Smooth muscle cell (in vitro differentiated cells): Measurements from ENCODE around the gene PARP1. TPM values are rescaled to one million over a fixed set of nuclear protein-coding genes. Genes with fewer than 3 reads are reported as not detected.

ENCODE experiments used
- DNase-seq: peaks from one replicate; lab custom pipeline; 2025; ENCODE audit not compliant: unreplicated experiment; lab: John Stamatoyannopoulos, UW
- H2AFZ ChIP-seq: fragments of 200-600 bp; sonication (generic); 2 replicates; pipeline ENCODE4 v1.6.0; 2016; ENCODE audit warnings: antibody characterized with exemption, low read depth, mild to moderate bottlenecking
- H3F3A ChIP-seq: fragments of 200-600 bp; sonication (generic); 2 replicates; pipeline ENCODE4 v1.6.0; 2017; ENCODE audit warnings: antibody characterized with exemption, low read depth
- H3K27ac ChIP-seq: fragments of 200-600 bp; sonication (generic); 2 replicates; pipeline ENCODE4 v1.5.1; 2016; ENCODE audit warnings: low read depth, mild to moderate bottlenecking
- H3K27me3 ChIP-seq: fragments of 200-600 bp; sonication (generic); 2 replicates; pipeline ENCODE4 v1.6.1; 2016; ENCODE audit warnings: low read depth, mild to moderate bottlenecking
- H3K36me3 ChIP-seq: fragments of 200-600 bp; sonication (generic); 2 replicates; pipeline ENCODE4 v1.5.1; 2016; ENCODE audit warnings: low read depth
- H3K4me1 ChIP-seq: fragments of 200-600 bp; sonication (generic); 2 replicates; pipeline ENCODE4 v1.5.1; 2016; ENCODE audit warnings: low read depth
- H3K4me2 ChIP-seq: fragments of 200-600 bp; sonication (generic); 2 replicates; pipeline ENCODE4 v1.6.0; 2016; ENCODE audit warnings: mild to moderate bottlenecking
- H3K4me3 ChIP-seq: fragments of 200-600 bp; sonication (generic); 2 replicates; pipeline ENCODE4 v1.5.1; 2016; ENCODE audit warnings: mild to moderate bottlenecking
- H3K79me2 ChIP-seq: fragments of 200-600 bp; sonication (generic); 2 replicates; pipeline ENCODE4 v1.6.0; 2016; ENCODE audit warnings: low read depth, mild to moderate bottlenecking
- H3K9ac ChIP-seq: fragments of 200-600 bp; sonication (generic); 2 replicates; pipeline ENCODE4 v1.6.0; 2016; ENCODE audit warnings: low read depth
- H3K9me3 ChIP-seq: fragments of 200-600 bp; sonication (generic); replicated peaks from 2 replicates; pipeline ENCODE4 v1.5.1; 2016; ENCODE audit warnings: low read depth
- H4K20me1 ChIP-seq: fragments of 200-600 bp; sonication (generic); 2 replicates; pipeline ENCODE4 v1.6.0; 2016; ENCODE audit warnings: low read depth
- CTCF ChIP-seq: fragments of 200-600 bp; sonication (generic); IDR thresholded peaks from 2 replicates; pipeline ENCODE4 v1.5.1; 2017; ENCODE audit warnings: borderline replicate concordance, mild to moderate bottlenecking, antibody characterized with exemption; ENCODE audit not compliant: insufficient read depth, poor library complexity, severe bottlenecking
- WGBS: methylation state at CpG from one replicate; pipeline ENCODE4 v1.1.7; 2016; ENCODE audit warnings: low lambda C conversion rate; 5-methylcytosine and 5-hydroxymethylcytosine counted together
- polyA plus RNA-seq: library from polyadenylated mRNA; unstranded; fragments of >200 nt; fragmentation: Nextera tagmentation; extraction: Ambion mirVana; gene quantifications from 2 replicates; pipeline ENCODE4 v1.2.1, GENCODE V29; 2016
- total RNA-seq: library from RNA; depleted of rRNA; stranded (reverse); fragments of >200 nt; gene quantifications from 2 replicates; pipeline ENCODE4 v1.2.3, GENCODE V29; 2014

The PARP1 gene
- total and polyA plus RNA-seq, 2 experiments from 2014 or later, result 27.4 to 38.5 TPM

- Histone ChIP-seq H3K27me3 (no peaks in the 10 kb centered on the region), H3K79me2 (no peaks in the 10 kb centered on the region), H3K4me2 (no peak overlapping the region), H3K4me3 (no peak overlapping the region), H2AFZ (no peak overlapping the region), H3F3A (no peaks in the 10 kb centered on the region), H3K27ac (no peak overlapping the region), H3K9ac (no peak overlapping the region), H3K4me1 (peaks cover 6% of the 10 kb centered on the region), H4K20me1 (no peaks in the 10 kb centered on the region), H3K9me3 (no peaks in the 10 kb centered on the region), H3K36me3 (no peaks in the 10 kb centered on the region)
- TF ChIP-seq CTCF, result peak; percentile 32
- 59% methylated on average over 8 of the region's 8 CpGs for WGBS
- DNase-seq, result no peak
These were observed 16.5 kb upstream of the PARP1 start for GRCh38 chr1:226424221-226425003.

- no peak overlapping the region for H3K4me2 ChIP-seq
- no peak overlapping the region for H3K4me3 ChIP-seq
- no peaks in the 10 kb centered on the region for H3K79me2 ChIP-seq
- no peak for TF ChIP-seq CTCF
- H3K9me3 ChIP-seq, result no peaks in the 10 kb centered on the region
- H3K4me1 ChIP-seq, result peaks cover 6% of the 10 kb centered on the region
- H3K36me3 ChIP-seq, result no peaks in the 10 kb centered on the region
- no peak overlapping the region for H3K9ac ChIP-seq
- H3K27ac ChIP-seq, result no peak overlapping the region
- no peaks in the 10 kb centered on the region for H3F3A ChIP-seq
- WGBS, result 91% methylated on average over 6 of the region's 6 CpGs
- no peak for DNase-seq
- no peak overlapping the region for H2AFZ ChIP-seq
- no peaks in the 10 kb centered on the region for H4K20me1 ChIP-seq
- H3K27me3 ChIP-seq, result no peaks in the 10 kb centered on the region
These were observed 14.6 kb upstream of the PARP1 start for GRCh38 chr1:226422478-226422877.

- H3F3A ChIP-seq, result no peaks in the 10 kb centered on the region
- no peak overlapping the region for H3K4me3 ChIP-seq
- H3K27me3 ChIP-seq, result no peaks in the 10 kb centered on the region
- no peaks in the 10 kb centered on the region for H3K36me3 ChIP-seq
- no peaks in the 10 kb centered on the region for H3K9me3 ChIP-seq
- H2AFZ ChIP-seq, result no peak overlapping the region
- no peaks in the 10 kb centered on the region for H4K20me1 ChIP-seq
- no peak overlapping the region for H3K27ac ChIP-seq
- peaks cover 6% of the 10 kb centered on the region for H3K4me1 ChIP-seq
- H3K4me2 ChIP-seq, result no peak overlapping the region
- no peak for TF ChIP-seq CTCF
- no peak for DNase-seq
- 90% methylated on average over 3 of the region's 3 CpGs for WGBS
- no peaks in the 10 kb centered on the region for H3K79me2 ChIP-seq
- H3K9ac ChIP-seq, result no peak overlapping the region
These were observed 13.0 kb upstream of the PARP1 start for GRCh38 chr1:226420897-226421296.

- Histone ChIP-seq H3K9me3 (no peaks in the 10 kb centered on the region), H2AFZ (no peak overlapping the region), H3K36me3 (no peaks in the 10 kb centered on the region), H3F3A (no peaks in the 10 kb centered on the region), H3K27ac (no peak overlapping the region), H3K9ac (no peak overlapping the region), H3K4me1 (peaks cover 6% of the 10 kb centered on the region), H4K20me1 (no peaks in the 10 kb centered on the region), H3K27me3 (no peaks in the 10 kb centered on the region), H3K4me2 (no peak overlapping the region), H3K4me3 (no peak overlapping the region), H3K79me2 (no peaks in the 10 kb centered on the region)
- TF ChIP-seq CTCF, result no peak
- DNase-seq, result no peak
- WGBS, result 87% methylated on average over 5 of the region's 5 CpGs
These were observed 12.4 kb upstream of the PARP1 start for GRCh38 chr1:226420328-226420727.
